Parathyroid adenoma (tissue), 2 donors: ENCODE results near the gene KCNN1.

Experiments
- H2AFZ ChIP-seq: fragments of 300-600 bp; sonication (generic); one replicate; pipeline ENCODE4 v1.7.0; 2017; ENCODE audit warnings: antibody characterized with exemption, mild to moderate bottlenecking
- H3K27ac ChIP-seq: fragments of 300-600 bp; sonication (generic); one replicate; pipeline ENCODE4 v1.7.0; 2017
- H3K27me3 ChIP-seq: fragments of 300-600 bp; sonication (generic); one replicate; pipeline ENCODE4 v1.7.0; 2017; ENCODE audit warnings: low read length; ENCODE audit not compliant: control insufficient read depth, insufficient read depth
- H3K36me3 ChIP-seq: fragments of 300-600 bp; sonication (generic); one replicate; pipeline ENCODE4 v1.7.0; 2017; ENCODE audit warnings: low read length; ENCODE audit not compliant: control insufficient read depth, insufficient read depth
- H3K4me1 ChIP-seq: fragments of 300-600 bp; sonication (generic); one replicate; pipeline ENCODE4 v1.7.0; 2017; ENCODE audit warnings: control low read depth
- H3K4me2 ChIP-seq: fragments of 300-600 bp; sonication (generic); one replicate; pipeline ENCODE4 v1.7.0; 2017; ENCODE audit warnings: low read length
- H3K4me3 ChIP-seq: fragments of 300-600 bp; sonication (generic); one replicate; pipeline ENCODE4 v1.7.0; 2017; ENCODE audit warnings: low read depth, low read length
- H3K79me2 ChIP-seq: fragments of 300-600 bp; sonication (generic); one replicate; pipeline ENCODE4 v1.7.0; 2017; ENCODE audit warnings: control low read depth
- H3K9ac ChIP-seq: fragments of 300-600 bp; sonication (generic); one replicate; pipeline ENCODE4 v1.7.0; 2017; ENCODE audit warnings: mild to moderate bottlenecking
- H3K9me3 ChIP-seq: fragments of 300-600 bp; sonication (generic); one replicate; pipeline ENCODE4 v1.7.0; 2017; ENCODE audit warnings: low read length; ENCODE audit not compliant: control insufficient read depth
- CTCF ChIP-seq: fragments of 300-600 bp; sonication (generic); IDR thresholded peaks from one replicate; pipeline ENCODE4 v1.7.0; 2017; ENCODE audit warnings: antibody characterized with exemption, mild to moderate bottlenecking
- donor health status: primary hyperparathyroidism.

The KCNN1 gene

GRCh38 chr19:17974551-17974950 is 7.6 kb downstream of the KCNN1 start:
- H3K4me3 ChIP-seq = no peak overlapping the region
- H3K79me2 ChIP-seq = no peaks in the 10 kb centered on the region
- H3K27me3 ChIP-seq = no peaks in the 10 kb centered on the region
- no peak overlapping the region for H3K9ac ChIP-seq
- no peaks in the 10 kb centered on the region for H3K9me3 ChIP-seq
- no peak for TF ChIP-seq CTCF
- no peaks in the 10 kb centered on the region for H3K36me3 ChIP-seq
- H3K4me1 ChIP-seq = no peaks in the 10 kb centered on the region
- no peak overlapping the region for H2AFZ ChIP-seq
- H3K4me2 ChIP-seq = no peak overlapping the region
- no peak overlapping the region for H3K27ac ChIP-seq

- no peak overlapping the region for H3K27ac ChIP-seq
- no peaks in the 10 kb centered on the region for H3K9me3 ChIP-seq
- no peak for TF ChIP-seq CTCF
- H3K4me2 ChIP-seq = no peak overlapping the region
- no peak overlapping the region for H3K4me3 ChIP-seq
- H3K27me3 ChIP-seq = no peaks in the 10 kb centered on the region
- no peak overlapping the region for H3K9ac ChIP-seq
- H3K79me2 ChIP-seq = no peaks in the 10 kb centered on the region
- no peak overlapping the region for H2AFZ ChIP-seq
- no peaks in the 10 kb centered on the region for H3K4me1 ChIP-seq
- no peaks in the 10 kb centered on the region for H3K36me3 ChIP-seq
These were observed 8.1 kb downstream of the KCNN1 start for GRCh38 chr19:17975032-17975431.

- Histone ChIP-seq H3K79me2 (no peaks in the 10 kb centered on the region), H3K4me1 (no peaks in the 10 kb centered on the region), H3K9me3 (no peaks in the 10 kb centered on the region), H3K36me3 (no peaks in the 10 kb centered on the region), H3K27me3 (no peaks in the 10 kb centered on the region), H2AFZ (no peak overlapping the region), H3K4me2 (no peak overlapping the region), H3K9ac (no peak overlapping the region), H3K27ac (no peak overlapping the region), H3K4me3 (no peak overlapping the region)
- no peak for TF ChIP-seq CTCF
These were observed 10.1 kb downstream of the KCNN1 start for GRCh38 chr19:17977021-17977420.

GRCh38 chr19:17977488-17977887 is 10.6 kb downstream of the KCNN1 start:
- Histone ChIP-seq H3K27ac (no peak overlapping the region), H3K36me3 (no peaks in the 10 kb centered on the region), H3K4me1 (no peaks in the 10 kb centered on the region), H3K9me3 (no peaks in the 10 kb centered on the region), H3K4me2 (no peak overlapping the region), H3K79me2 (no peaks in the 10 kb centered on the region), H2AFZ (no peak overlapping the region), H3K9ac (no peak overlapping the region), H3K27me3 (no peaks in the 10 kb centered on the region), H3K4me3 (no peak overlapping the region)
- TF ChIP-seq CTCF = no peak

GRCh38 chr19:17981611-17982010 is 14.7 kb downstream of the KCNN1 start:
- Histone ChIP-seq H3K36me3 (no peaks in the 10 kb centered on the region), H3K79me2 (no peaks in the 10 kb centered on the region), H3K4me2 (no peak overlapping the region), H2AFZ (no peak overlapping the region), H3K4me1 (no peaks in the 10 kb centered on the region), H3K27ac (no peak overlapping the region), H3K9ac (no peak overlapping the region), H3K9me3 (no peaks in the 10 kb centered on the region), H3K4me3 (no peak overlapping the region), H3K27me3 (no peaks in the 10 kb centered on the region)
- TF ChIP-seq CTCF = no peak
